HepG2 (cell line): Measurements from ENCODE around the gene SP4. TPM values are rescaled to one million over a fixed set of nuclear protein-coding genes. Genes with fewer than 3 reads are reported as not detected.

Experiments
- HMG20B ChIP-seq: conservative IDR thresholded peaks from 2 replicates; pipeline ENCODE4 v1.6.1; 2016; ENCODE audit warnings: missing genetic modification reagents, missing compliant biosample characterization
- POLR2AphosphoS5 ChIP-seq: IDR thresholded peaks from 2 replicates; pipeline ENCODE4 v1.6.1; 2012; ENCODE audit warnings: low read depth, low read length
- ZNF282 ChIP-seq: fragments of 450-650 bp; IDR thresholded peaks from 2 replicates; pipeline ENCODE4 v1.6.1; 2018; ENCODE audit not compliant: partially characterized antibody
- ZNF350 ChIP-seq: sonication (generic); formaldehyde crosslinking; IDR thresholded peaks from 2 replicates; pipeline ENCODE4 v1.4.0; 2020; ENCODE audit warnings: mild to moderate bottlenecking, low read depth, missing genetic modification reagents, borderline replicate concordance
- ZNF451 ChIP-seq: sonication (generic); formaldehyde crosslinking; IDR thresholded peaks from 2 replicates; pipeline ENCODE4 v1.5.0; 2020; ENCODE audit warnings: mild to moderate bottlenecking, missing genetic modification reagents
- ZNF468 ChIP-seq: sonication (generic); formaldehyde crosslinking; IDR thresholded peaks from 2 replicates; pipeline ENCODE4 v1.8.0; 2022; ENCODE audit warnings: mild to moderate bottlenecking, moderate library complexity, missing genetic modification reagents
- ZNF501 ChIP-seq: sonication (generic); formaldehyde crosslinking; IDR thresholded peaks from 2 replicates; pipeline ENCODE4 v1.5.1; 2020; ENCODE audit warnings: mild to moderate bottlenecking, moderate library complexity, missing genetic modification reagents
- polyA plus RNA-seq, 8 experiments: library from polyadenylated mRNA; depleted of rRNA in 3 of 8; stranded (reverse) in 7 of 8; unstranded in 1 of 8; fragments of >200 nt; fragmentation: Illumina TruSeq in 4 of 8; extraction: Trizol in 4 of 8; gene quantifications; 2 replicates each; pipeline versions ENCODE4 v1.2.1 to v1.2.3, GENCODE V29; 2011 to 2016; ENCODE audit warnings: low read depth in 4 of 8, missing spikeins in 1 of 8, mixed read lengths in 1 of 8; ENCODE audit not compliant: insufficient read depth in 1 of 8
- total RNA-seq, 5 experiments: library from RNA; depleted of rRNA; stranded (reverse); fragments of >200 nt; fragmentation: Illumina TruSeq; extraction: Trizol; gene quantifications; 2 replicates each; pipeline ENCODE4 v1.2.3, GENCODE V29; 2016; ENCODE audit warnings: low read depth in 1 of 5
- TF ChIP-seq, protein P1 (sequence below): sonication (generic); formaldehyde crosslinking; IDR thresholded peaks from 2 replicates; pipeline ENCODE4 v1.8.0; 2022; ENCODE audit warnings: mild to moderate bottlenecking, missing genetic modification reagents, moderate library complexity
- TF ChIP-seq, protein P2 (sequence below): sonication (generic); formaldehyde crosslinking; IDR thresholded peaks from 2 replicates; pipeline ENCODE4 v1.4.0; 2020; ENCODE audit warnings: mild to moderate bottlenecking, missing genetic modification reagents
- TF ChIP-seq, protein P3 (sequence below): sonication (generic); formaldehyde crosslinking; IDR thresholded peaks from 2 replicates; pipeline ENCODE4 v1.4.0; 2020; ENCODE audit warnings: mild to moderate bottlenecking, missing genetic modification reagents
- TF ChIP-seq, protein P4 (sequence below): sonication (generic); formaldehyde crosslinking; conservative IDR thresholded peaks from 2 replicates; pipeline ENCODE4 v1.8.0; 2022; ENCODE audit warnings: mild to moderate bottlenecking, moderate library complexity, missing genetic modification reagents
- TF ChIP-seq, protein P5 (sequence below): sonication (generic); formaldehyde crosslinking; IDR thresholded peaks from 2 replicates; pipeline ENCODE4 v1.4.0; 2020; ENCODE audit warnings: missing genetic modification reagents, mild to moderate bottlenecking, borderline replicate concordance

Gene SP4
- total and polyA plus RNA-seq, 2 of the 13 experiments (the other 11 are each of a cell fraction or from before 2014, with no cell fraction given) = 2.7 to 4.8 TPM

DNA sequence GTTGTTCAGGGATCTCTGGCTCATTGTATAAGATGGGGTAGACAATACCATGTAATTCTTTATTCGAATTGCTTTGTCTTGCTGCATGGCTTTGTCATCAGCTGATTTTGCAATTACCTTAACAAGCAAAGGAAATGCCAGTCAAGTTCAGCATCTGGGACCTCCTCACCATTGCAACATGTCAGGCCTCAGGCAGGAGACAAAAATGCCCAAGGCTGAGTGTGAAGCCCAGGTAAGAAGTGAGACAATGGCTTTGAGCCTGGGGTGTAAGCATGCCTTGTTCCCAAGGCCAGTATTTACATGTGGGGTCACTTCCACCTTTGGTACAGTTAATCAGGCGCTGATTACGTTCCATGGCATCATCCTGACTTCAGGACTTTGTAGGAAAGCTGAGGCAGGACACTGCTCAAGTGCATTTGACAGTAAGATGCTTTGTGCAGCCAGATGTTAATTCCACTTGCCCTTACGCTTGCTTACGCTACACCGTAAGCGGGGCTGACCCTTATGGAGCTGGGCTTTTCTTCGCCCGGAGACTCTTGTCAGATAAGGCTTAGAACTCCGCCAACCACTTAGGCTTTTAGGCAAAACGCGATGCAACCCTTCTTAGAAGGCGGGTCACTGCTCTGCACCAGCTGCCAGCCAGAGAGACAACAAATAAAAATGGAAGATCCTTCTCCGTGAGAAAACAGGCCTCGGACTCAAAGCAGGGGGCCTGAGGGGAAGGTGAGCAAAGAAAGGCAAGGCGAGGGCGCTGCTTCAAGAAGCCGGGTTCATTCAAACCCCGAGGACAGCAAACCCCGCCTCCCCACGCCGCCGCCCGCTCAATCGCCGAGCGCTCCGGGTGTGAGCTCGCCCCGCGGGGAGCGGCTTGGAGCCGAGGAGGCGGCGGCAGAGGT is 1.3 kb upstream of the SP4 start (continued):
- TF ChIP-seq, protein P1, sequence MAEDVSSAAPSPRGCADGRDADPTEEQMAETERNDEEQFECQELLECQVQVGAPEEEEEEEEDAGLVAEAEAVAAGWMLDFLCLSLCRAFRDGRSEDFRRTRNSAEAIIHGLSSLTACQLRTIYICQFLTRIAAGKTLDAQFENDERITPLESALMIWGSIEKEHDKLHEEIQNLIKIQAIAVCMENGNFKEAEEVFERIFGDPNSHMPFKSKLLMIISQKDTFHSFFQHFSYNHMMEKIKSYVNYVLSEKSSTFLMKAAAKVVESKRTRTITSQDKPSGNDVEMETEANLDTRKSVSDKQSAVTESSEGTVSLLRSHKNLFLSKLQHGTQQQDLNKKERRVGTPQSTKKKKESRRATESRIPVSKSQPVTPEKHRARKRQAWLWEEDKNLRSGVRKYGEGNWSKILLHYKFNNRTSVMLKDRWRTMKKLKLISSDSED (CRISPR knock-in tag) = no peak
- TF ChIP-seq, protein P2, sequence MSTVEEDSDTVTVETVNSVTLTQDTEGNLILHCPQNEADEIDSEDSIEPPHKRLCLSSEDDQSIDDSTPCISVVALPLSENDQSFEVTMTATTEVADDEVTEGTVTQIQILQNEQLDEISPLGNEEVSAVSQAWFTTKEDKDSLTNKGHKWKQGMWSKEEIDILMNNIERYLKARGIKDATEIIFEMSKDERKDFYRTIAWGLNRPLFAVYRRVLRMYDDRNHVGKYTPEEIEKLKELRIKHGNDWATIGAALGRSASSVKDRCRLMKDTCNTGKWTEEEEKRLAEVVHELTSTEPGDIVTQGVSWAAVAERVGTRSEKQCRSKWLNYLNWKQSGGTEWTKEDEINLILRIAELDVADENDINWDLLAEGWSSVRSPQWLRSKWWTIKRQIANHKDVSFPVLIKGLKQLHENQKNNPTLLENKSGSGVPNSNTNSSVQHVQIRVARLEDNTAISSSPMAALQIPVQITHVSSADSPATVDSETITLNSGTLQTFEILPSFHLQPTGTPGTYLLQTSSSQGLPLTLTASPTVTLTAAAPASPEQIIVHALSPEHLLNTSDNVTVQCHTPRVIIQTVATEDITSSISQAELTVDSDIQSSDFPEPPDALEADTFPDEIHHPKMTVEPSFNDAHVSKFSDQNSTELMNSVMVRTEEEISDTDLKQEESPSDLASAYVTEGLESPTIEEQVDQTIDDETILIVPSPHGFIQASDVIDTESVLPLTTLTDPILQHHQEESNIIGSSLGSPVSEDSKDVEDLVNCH = no peak
- no peak for TF ChIP-seq ZNF451 (CRISPR knock-in tag)
- TF ChIP-seq ZNF282 = no peak
- TF ChIP-seq, protein P3, sequence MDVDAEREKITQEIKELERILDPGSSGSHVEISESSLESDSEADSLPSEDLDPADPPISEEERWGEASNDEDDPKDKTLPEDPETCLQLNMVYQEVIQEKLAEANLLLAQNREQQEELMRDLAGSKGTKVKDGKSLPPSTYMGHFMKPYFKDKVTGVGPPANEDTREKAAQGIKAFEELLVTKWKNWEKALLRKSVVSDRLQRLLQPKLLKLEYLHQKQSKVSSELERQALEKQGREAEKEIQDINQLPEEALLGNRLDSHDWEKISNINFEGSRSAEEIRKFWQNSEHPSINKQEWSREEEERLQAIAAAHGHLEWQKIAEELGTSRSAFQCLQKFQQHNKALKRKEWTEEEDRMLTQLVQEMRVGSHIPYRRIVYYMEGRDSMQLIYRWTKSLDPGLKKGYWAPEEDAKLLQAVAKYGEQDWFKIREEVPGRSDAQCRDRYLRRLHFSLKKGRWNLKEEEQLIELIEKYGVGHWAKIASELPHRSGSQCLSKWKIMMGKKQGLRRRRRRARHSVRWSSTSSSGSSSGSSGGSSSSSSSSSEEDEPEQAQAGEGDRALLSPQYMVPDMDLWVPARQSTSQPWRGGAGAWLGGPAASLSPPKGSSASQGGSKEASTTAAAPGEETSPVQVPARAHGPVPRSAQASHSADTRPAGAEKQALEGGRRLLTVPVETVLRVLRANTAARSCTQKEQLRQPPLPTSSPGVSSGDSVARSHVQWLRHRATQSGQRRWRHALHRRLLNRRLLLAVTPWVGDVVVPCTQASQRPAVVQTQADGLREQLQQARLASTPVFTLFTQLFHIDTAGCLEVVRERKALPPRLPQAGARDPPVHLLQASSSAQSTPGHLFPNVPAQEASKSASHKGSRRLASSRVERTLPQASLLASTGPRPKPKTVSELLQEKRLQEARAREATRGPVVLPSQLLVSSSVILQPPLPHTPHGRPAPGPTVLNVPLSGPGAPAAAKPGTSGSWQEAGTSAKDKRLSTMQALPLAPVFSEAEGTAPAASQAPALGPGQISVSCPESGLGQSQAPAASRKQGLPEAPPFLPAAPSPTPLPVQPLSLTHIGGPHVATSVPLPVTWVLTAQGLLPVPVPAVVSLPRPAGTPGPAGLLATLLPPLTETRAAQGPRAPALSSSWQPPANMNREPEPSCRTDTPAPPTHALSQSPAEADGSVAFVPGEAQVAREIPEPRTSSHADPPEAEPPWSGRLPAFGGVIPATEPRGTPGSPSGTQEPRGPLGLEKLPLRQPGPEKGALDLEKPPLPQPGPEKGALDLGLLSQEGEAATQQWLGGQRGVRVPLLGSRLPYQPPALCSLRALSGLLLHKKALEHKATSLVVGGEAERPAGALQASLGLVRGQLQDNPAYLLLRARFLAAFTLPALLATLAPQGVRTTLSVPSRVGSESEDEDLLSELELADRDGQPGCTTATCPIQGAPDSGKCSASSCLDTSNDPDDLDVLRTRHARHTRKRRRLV (CRISPR knock-in tag) = 0 out of 2 replicates have a peak, but pooled peaks have one; percentile 14
- TF ChIP-seq HMG20B (CRISPR knock-in tag) = no peak
- TF ChIP-seq ZNF468 (CRISPR knock-in tag) = 0 out of 2 replicates have a peak, but pooled peaks have one; percentile 57
- TF ChIP-seq, protein P4, sequence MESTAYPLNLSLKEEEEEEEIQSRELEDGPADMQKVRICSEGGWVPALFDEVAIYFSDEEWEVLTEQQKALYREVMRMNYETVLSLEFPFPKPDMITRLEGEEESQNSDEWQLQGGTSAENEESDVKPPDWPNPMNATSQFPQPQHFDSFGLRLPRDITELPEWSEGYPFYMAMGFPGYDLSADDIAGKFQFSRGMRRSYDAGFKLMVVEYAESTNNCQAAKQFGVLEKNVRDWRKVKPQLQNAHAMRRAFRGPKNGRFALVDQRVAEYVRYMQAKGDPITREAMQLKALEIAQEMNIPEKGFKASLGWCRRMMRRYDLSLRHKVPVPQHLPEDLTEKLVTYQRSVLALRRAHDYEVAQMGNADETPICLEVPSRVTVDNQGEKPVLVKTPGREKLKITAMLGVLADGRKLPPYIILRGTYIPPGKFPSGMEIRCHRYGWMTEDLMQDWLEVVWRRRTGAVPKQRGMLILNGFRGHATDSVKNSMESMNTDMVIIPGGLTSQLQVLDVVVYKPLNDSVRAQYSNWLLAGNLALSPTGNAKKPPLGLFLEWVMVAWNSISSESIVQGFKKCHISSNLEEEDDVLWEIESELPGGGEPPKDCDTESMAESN = no peak
- TF ChIP-seq ZNF501 (CRISPR knock-in tag) = no peak
- TF ChIP-seq POLR2AphosphoS5 = no peak
- TF ChIP-seq ZNF350 (CRISPR knock-in tag) = 0 out of 2 replicates have a peak, but pooled peaks have one; percentile 0
- TF ChIP-seq, protein P5, sequence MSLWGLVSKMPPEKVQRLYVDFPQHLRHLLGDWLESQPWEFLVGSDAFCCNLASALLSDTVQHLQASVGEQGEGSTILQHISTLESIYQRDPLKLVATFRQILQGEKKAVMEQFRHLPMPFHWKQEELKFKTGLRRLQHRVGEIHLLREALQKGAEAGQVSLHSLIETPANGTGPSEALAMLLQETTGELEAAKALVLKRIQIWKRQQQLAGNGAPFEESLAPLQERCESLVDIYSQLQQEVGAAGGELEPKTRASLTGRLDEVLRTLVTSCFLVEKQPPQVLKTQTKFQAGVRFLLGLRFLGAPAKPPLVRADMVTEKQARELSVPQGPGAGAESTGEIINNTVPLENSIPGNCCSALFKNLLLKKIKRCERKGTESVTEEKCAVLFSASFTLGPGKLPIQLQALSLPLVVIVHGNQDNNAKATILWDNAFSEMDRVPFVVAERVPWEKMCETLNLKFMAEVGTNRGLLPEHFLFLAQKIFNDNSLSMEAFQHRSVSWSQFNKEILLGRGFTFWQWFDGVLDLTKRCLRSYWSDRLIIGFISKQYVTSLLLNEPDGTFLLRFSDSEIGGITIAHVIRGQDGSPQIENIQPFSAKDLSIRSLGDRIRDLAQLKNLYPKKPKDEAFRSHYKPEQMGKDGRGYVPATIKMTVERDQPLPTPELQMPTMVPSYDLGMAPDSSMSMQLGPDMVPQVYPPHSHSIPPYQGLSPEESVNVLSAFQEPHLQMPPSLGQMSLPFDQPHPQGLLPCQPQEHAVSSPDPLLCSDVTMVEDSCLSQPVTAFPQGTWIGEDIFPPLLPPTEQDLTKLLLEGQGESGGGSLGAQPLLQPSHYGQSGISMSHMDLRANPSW (CRISPR knock-in tag) = no peak
